ENCODE results near the gene EGLN1. TPM values are rescaled to one million over a fixed set of nuclear protein-coding genes. Genes with fewer than 3 reads are reported as not detected.
A peak's percentile ranks its signal among the peaks of the same experiment; 100 is the strongest.

The EGLN1 gene
- total and polyA plus RNA-seq, 4 donors, result 4.5 to 45.1 (median 16.3) TPM

DNA sequence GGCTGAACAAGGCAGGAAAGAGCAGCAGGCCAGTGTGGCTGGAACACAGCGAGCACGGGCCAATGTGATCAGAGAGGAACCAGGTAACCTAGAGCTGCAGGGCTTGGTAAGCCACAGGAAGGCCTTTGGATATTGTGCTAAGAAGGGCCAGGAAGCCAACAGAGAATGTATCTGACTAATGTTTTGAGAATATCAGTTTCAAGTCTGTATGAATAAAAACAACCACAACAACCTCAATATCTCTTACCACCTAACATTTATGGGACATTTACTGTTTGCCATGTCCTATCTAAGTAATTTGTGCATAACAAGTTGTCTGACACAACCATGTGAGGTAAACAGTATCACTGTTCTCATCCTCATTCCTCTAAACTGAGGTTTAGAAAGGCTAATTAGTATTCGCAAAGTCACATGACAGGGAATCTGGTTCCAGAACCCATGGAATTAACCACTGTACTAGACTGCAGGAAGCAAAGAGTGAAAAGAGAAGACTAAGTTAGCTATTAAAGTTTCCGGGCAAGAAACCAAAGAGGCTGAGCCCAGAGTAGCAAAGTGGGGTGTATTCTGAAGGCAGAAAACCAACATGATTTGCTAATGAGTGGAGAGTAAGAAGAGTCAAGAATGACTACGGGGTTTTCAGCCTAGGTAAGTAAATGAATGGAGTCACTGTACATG lies 45.1 kb downstream of the EGLN1 start:
- no peak overlapping the region for H3K4me3 ChIP-seq
- H3K9me3 ChIP-seq (ENCODE audit: control insufficient read depth in 4 of 4, insufficient read depth in 3 of 4, low read length in 3 of 4), result no peaks in the 10 kb centered on the region
- 62 to 74% methylated on average over 5 of the region's 5 CpGs for WGBS, 2 donors
- TF ChIP-seq, protein P1, sequence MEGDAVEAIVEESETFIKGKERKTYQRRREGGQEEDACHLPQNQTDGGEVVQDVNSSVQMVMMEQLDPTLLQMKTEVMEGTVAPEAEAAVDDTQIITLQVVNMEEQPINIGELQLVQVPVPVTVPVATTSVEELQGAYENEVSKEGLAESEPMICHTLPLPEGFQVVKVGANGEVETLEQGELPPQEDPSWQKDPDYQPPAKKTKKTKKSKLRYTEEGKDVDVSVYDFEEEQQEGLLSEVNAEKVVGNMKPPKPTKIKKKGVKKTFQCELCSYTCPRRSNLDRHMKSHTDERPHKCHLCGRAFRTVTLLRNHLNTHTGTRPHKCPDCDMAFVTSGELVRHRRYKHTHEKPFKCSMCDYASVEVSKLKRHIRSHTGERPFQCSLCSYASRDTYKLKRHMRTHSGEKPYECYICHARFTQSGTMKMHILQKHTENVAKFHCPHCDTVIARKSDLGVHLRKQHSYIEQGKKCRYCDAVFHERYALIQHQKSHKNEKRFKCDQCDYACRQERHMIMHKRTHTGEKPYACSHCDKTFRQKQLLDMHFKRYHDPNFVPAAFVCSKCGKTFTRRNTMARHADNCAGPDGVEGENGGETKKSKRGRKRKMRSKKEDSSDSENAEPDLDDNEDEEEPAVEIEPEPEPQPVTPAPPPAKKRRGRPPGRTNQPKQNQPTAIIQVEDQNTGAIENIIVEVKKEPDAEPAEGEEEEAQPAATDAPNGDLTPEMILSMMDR (IDR thresholded peaks at IDR 0.05; ENCODE audit: control extremely low read depth, extremely low read depth), result no peak
- H3K9ac ChIP-seq (ENCODE audit: insufficient read depth in 1 of 2, low read length in 2 of 2), result no peak overlapping the region
- H3K27ac ChIP-seq (ENCODE audit: low read depth in 1 of 2, low read length in 1 of 2), result no peak overlapping the region
- peaks cover 0 to 2% (median 0%) of the 10 kb centered on the region in 4 donors for H3K36me3 ChIP-seq (ENCODE audit: control insufficient read depth in 4 of 4, insufficient read depth in 4 of 4, low read length in 4 of 4)
- no peak for ATAC-seq (ENCODE audit: insufficient read depth, low FRiP score)
- H3K4me1 ChIP-seq (ENCODE audit: control insufficient read depth in 5 of 5, insufficient read depth in 5 of 5, low read length in 5 of 5), result peaks cover 0 to 30% (median 2%) of the 10 kb centered on the region in 5 donors
- peak in 1 of 3 donors; percentile 16 for DNase-seq
- no peaks in the 10 kb centered on the region for H3K27me3 ChIP-seq (ENCODE audit: control insufficient read depth in 3 of 3, insufficient read depth in 3 of 3, low read length in 2 of 3)

GRCh38 chr1:231376101-231376500 lies 46.0 kb downstream of the EGLN1 start:
- peaks cover 0 to 26% (median 0%) of the 10 kb centered on the region in 5 donors for H3K4me1 ChIP-seq (ENCODE audit: control insufficient read depth in 5 of 5, insufficient read depth in 5 of 5, low read length in 5 of 5)
- TF ChIP-seq, protein P1 (IDR thresholded peaks at IDR 0.05; ENCODE audit: control extremely low read depth, extremely low read depth), result no peak
- H3K27ac ChIP-seq (ENCODE audit: low read depth in 1 of 2, low read length in 1 of 2), result no peak overlapping the region
- H3K9ac ChIP-seq (ENCODE audit: insufficient read depth in 1 of 2, low read length in 2 of 2), result no peak overlapping the region
- no peak for DNase-seq
- H3K36me3 ChIP-seq (ENCODE audit: control insufficient read depth in 4 of 4, insufficient read depth in 4 of 4, low read length in 4 of 4), result peaks cover 0 to 2% (median 0%) of the 10 kb centered on the region in 4 donors
- no peak for ATAC-seq (ENCODE audit: insufficient read depth, low FRiP score)
- 70% methylated on average over 4 of the region's 4 CpGs for WGBS, 2 donors
- H3K9me3 ChIP-seq (ENCODE audit: control insufficient read depth in 4 of 4, insufficient read depth in 3 of 4, low read length in 3 of 4), result no peaks in the 10 kb centered on the region
- H3K27me3 ChIP-seq (ENCODE audit: control insufficient read depth in 3 of 3, insufficient read depth in 3 of 3, low read length in 2 of 3), result no peaks in the 10 kb centered on the region
- H3K4me3 ChIP-seq, result no peak overlapping the region

DNA sequence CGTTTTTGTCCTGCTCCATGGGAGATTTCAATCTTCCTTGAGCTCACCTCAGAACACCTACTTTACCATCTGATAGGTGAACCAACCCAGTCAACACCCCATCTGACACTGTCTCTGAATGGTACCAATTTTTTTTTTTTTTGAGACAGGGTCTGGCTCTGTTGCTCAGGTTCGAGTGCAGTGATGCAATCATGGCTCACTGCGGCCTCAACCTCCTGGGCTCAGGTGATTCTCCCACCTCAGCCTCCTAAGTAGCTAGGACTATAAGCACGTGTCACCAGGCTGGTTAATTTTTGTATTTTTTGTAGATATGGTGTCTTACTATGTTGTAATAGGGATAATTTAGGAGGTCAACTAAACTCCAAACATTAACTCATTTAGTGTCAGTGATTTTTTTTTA lies 47.7 kb downstream of the EGLN1 start:
- no peak overlapping the region for H3K27ac ChIP-seq (ENCODE audit: low read depth in 1 of 2, low read length in 1 of 2)
- no peaks in the 10 kb centered on the region for H3K27me3 ChIP-seq (ENCODE audit: control insufficient read depth in 3 of 3, insufficient read depth in 3 of 3, low read length in 2 of 3)
- TF ChIP-seq, protein P1 (IDR thresholded peaks at IDR 0.05; ENCODE audit: control extremely low read depth, extremely low read depth), result no peak
- H3K36me3 ChIP-seq (ENCODE audit: control insufficient read depth in 4 of 4, insufficient read depth in 4 of 4, low read length in 4 of 4), result peaks cover 0 to 5% (median 1%) of the 10 kb centered on the region in 4 donors
- ATAC-seq (ENCODE audit: insufficient read depth, low FRiP score) (no peak), DNase-seq (no peak)
- no peak overlapping the region for H3K4me3 ChIP-seq
- peaks cover 0 to 18% (median 0%) of the 10 kb centered on the region in 5 donors for H3K4me1 ChIP-seq (ENCODE audit: control insufficient read depth in 5 of 5, insufficient read depth in 5 of 5, low read length in 5 of 5)
- H3K9ac ChIP-seq (ENCODE audit: insufficient read depth in 1 of 2, low read length in 2 of 2), result no peak overlapping the region
- no peaks in the 10 kb centered on the region for H3K9me3 ChIP-seq (ENCODE audit: control insufficient read depth in 4 of 4, insufficient read depth in 3 of 4, low read length in 3 of 4)
- 92% methylated on average over 4 of the region's 4 CpGs for WGBS, 2 donors

Measured in lung (tissue), 12 donors.